ENCODE results near the gene CD180.

CD180 gene

DNA sequence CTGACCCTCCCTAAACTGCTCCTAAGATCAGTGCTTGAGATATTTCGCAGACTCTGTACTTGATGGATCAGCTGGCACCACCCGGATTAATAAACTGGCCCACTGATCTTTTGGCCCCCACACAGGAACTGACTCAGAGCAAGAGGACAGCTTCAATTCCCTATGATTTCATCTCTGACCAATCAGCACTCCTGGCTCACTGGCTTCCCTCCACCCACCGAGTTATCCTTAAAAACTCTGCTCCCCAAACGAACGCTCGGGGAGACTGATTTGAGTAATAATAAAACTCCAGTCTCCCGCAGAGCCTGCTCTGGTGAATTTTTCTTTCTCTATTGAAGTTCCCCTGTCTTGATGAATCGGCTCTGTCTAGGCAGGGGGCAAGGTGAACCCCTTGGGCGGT lies 36.5 kb upstream of the CD180 start:
- Histone ChIP-seq H3K27me3 (replicated peaks) (no peaks in the 10 kb centered on the region), H3K4me3 (ENCODE audit: low read depth, low read length) (no peak overlapping the region), H3K27ac (no peak overlapping the region), H3K36me3 (replicated peaks) (no peaks in the 10 kb centered on the region)
- peak; percentile 41 for DNase-seq
- TF ChIP-seq, protein P1, sequence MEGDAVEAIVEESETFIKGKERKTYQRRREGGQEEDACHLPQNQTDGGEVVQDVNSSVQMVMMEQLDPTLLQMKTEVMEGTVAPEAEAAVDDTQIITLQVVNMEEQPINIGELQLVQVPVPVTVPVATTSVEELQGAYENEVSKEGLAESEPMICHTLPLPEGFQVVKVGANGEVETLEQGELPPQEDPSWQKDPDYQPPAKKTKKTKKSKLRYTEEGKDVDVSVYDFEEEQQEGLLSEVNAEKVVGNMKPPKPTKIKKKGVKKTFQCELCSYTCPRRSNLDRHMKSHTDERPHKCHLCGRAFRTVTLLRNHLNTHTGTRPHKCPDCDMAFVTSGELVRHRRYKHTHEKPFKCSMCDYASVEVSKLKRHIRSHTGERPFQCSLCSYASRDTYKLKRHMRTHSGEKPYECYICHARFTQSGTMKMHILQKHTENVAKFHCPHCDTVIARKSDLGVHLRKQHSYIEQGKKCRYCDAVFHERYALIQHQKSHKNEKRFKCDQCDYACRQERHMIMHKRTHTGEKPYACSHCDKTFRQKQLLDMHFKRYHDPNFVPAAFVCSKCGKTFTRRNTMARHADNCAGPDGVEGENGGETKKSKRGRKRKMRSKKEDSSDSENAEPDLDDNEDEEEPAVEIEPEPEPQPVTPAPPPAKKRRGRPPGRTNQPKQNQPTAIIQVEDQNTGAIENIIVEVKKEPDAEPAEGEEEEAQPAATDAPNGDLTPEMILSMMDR (IDR thresholded peaks at IDR 0.05; ENCODE audit: low read depth, low read length, missing control alignments): no peak
- in situ Hi-C loops (cut with HindIII; ENCODE audit: low pct_ligation_motif_present, low sequenced_read_pairs): no loop called here

DNA sequence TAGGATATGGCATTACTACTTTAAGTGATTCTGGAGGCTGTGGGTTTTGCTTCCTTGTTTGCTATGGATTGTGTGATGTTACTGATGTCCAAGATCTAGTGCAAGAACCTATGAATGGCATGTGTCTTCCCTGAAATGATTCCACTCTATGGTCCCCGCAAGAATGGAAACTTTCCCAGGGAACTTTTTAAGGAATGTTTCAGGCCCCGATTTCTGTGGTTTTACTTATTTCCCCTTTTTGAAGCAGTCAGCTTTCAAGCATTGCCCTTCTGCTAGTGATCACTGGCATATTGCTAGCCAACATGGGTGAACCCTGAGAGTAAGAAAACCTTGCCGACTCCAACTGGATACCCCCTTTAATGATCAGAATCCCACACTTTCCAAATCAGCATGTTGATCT lies 26.6 kb upstream of the CD180 start:
- no peaks in the 10 kb centered on the region for H3K27me3 ChIP-seq (replicated peaks)
- in situ Hi-C loops (cut with HindIII; ENCODE audit: low pct_ligation_motif_present, low sequenced_read_pairs): no loop called here
- TF ChIP-seq, protein P1 (IDR thresholded peaks at IDR 0.05; ENCODE audit: low read depth, low read length, missing control alignments): no peak
- DNase-seq: no peak
- no peak overlapping the region for H3K4me3 ChIP-seq (ENCODE audit: low read depth, low read length)
- H3K27ac ChIP-seq: no peak overlapping the region
- no peaks in the 10 kb centered on the region for H3K36me3 ChIP-seq (replicated peaks)

DNA sequence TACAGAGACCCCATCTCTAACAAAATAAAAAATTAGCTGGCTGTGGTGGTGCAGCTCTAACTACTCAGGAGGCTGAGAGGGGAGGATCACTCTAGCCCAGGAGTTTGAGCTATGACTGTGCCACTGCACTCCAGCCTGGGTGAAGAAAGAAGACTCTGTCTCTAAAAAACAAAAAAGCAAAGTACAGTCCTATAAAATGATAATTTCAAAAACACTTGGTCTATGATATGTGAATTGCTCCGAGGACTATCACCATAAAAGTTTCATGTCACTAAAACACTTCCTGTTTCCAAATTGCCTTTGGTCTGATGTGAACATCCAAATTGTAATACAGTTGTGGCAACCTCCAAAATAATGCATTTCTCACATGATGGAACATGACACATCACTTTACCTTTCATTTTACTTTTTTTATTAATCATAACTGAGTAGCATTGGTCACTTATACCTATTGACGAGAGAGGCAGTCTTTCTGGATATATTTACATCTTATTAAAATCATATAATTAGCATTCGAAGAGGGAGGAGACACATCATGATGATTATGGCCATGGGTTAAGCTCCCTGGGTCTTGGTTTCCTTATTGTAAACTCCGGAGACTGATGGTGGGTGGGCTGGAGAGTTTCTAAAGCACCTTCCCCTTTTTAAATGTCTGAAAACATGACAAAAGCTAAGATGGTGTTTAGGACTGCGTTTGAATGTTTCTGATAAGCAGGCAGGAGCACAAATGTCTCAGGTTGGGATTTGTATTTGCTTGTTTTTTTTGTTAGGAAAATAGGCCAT lies 25.8 kb upstream of the CD180 start:
- H3K27ac ChIP-seq: no peak overlapping the region
- DNase-seq: no peak
- no peak overlapping the region for H3K4me3 ChIP-seq (ENCODE audit: low read depth, low read length)
- in situ Hi-C loops (cut with HindIII; ENCODE audit: low pct_ligation_motif_present, low sequenced_read_pairs): no loop called here
- TF ChIP-seq, protein P1 (IDR thresholded peaks at IDR 0.05; ENCODE audit: low read depth, low read length, missing control alignments): no peak
- H3K27me3 ChIP-seq (replicated peaks): no peaks in the 10 kb centered on the region
- no peaks in the 10 kb centered on the region for H3K36me3 ChIP-seq (replicated peaks)

DNA sequence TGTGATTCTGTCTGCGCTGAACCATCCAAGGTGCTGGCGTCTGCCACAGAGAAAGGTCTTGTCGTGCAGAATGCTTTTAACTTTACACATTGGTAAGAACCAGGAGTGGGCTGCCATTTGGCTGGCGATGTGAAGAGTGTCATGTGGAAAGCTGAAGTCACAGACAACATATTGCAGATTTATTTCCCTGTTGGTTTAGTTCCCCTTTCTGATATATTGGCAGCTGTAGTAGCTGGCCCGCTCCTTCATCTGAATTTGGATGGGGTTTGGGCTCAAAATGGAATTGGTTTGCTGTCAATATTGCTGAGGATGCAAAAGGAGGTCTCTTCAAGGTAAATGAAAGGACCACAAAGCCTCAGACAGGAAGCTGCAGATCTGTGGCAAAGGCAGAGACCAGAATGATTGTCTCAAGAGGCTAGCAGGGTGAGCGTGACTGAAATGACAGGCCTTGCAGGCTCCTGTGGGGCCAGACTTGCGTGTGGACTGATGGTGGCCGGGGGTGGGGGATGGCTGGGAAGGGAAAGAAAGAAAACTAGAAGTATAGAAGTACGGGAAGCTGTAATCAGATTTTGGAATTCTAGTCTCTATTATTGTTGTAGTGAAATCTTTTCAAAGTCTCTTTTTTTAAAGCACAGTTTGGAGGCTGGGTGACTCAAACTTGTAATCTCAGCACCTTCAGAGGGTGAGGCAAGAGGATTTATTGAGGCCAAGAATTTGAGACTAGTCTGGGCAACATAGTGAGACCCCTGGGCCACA lies 25.1 kb upstream of the CD180 start:
- DNase-seq: no peak
- Histone ChIP-seq H3K4me3 (ENCODE audit: low read depth, low read length) (no peak overlapping the region), H3K27me3 (replicated peaks) (no peaks in the 10 kb centered on the region), H3K36me3 (replicated peaks) (no peaks in the 10 kb centered on the region), H3K27ac (no peak overlapping the region)
- TF ChIP-seq, protein P1 (IDR thresholded peaks at IDR 0.05; ENCODE audit: low read depth, low read length, missing control alignments): no peak
- in situ Hi-C loops (cut with HindIII; ENCODE audit: low pct_ligation_motif_present, low sequenced_read_pairs): no loop called here

DNA sequence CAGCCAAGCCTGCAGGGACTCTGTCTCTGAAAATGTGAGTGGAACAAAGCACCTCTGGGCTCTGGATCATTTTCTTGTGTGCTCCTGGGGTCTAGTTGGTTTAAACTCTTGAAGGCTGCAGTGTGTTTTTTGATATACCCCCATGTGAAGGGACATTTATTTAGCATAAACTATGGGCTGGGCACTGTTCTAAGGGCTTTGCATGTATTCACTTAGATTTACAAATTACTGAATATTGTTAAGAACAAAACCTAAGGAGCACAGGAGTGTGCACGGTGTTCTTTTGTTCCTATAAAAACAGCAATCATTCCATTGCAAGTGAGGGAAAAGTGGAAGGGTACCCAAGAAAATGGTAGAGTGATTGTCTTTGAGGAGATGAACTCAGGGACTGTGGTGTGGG lies 20.0 kb upstream of the CD180 start:
- no peak overlapping the region for H3K4me3 ChIP-seq (ENCODE audit: low read depth, low read length)
- TF ChIP-seq, protein P1 (IDR thresholded peaks at IDR 0.05; ENCODE audit: low read depth, low read length, missing control alignments): no peak
- H3K36me3 ChIP-seq (replicated peaks): no peaks in the 10 kb centered on the region
- H3K27ac ChIP-seq: no peak overlapping the region
- in situ Hi-C loops (cut with HindIII; ENCODE audit: low pct_ligation_motif_present, low sequenced_read_pairs): no loop called here
- no peaks in the 10 kb centered on the region for H3K27me3 ChIP-seq (replicated peaks)
- DNase-seq: no peak
